Measurements from ENCODE around the gene PRSS22.

GRCh38 chr16:2882650-2883457, 24.9 kb upstream of the PRSS22 start, which contains the start of gene FLYWCH2:
- peak; percentile 8 to 19 (median 18) for TF ChIP-seq CTCF (IDR thresholded peaks at IDR 0.05)
- peak; percentile 35 for TF ChIP-seq POLR2A (IDR thresholded peaks at IDR 0.05; ENCODE audit: low read depth)

Data from esophagus muscularis mucosa (tissue), 3 donors.